Endodermal cell (in vitro differentiated cells): ENCODE results near the gene MMS19. TPM values are rescaled to one million over a fixed set of nuclear protein-coding genes. Genes with fewer than 3 reads are reported as not detected.
"Not testable (repeated sequence)": the region's sequence is repeated elsewhere in the genome, so short reads cannot be mapped to it uniquely, and the experiment has no call there.

ENCODE experiments used
- DNase-seq: peaks from one replicate; pipeline ENCODE4 v3.0.0-alpha.2; 2017
- H3K27ac ChIP-seq: 2 replicates; pipeline ENCODE4 v1.5.1; 2013; ENCODE audit warnings: mild to moderate bottlenecking, low read depth, low read length, moderate library complexity
- H3K27me3 ChIP-seq: 2 replicates; pipeline ENCODE4 v1.6.1; 2013; ENCODE audit warnings: mild to moderate bottlenecking, low read length, moderate library complexity; ENCODE audit not compliant: insufficient read depth, control insufficient read depth, poor library complexity, severe bottlenecking
- H3K36me3 ChIP-seq: 2 replicates; pipeline ENCODE4 v1.7.0; 2013; ENCODE audit warnings: mild to moderate bottlenecking, low read length, moderate library complexity; ENCODE audit not compliant: control insufficient read depth, insufficient read depth
- H3K4me1 ChIP-seq: one replicate; pipeline ENCODE4 v1.7.0; 2013; ENCODE audit warnings: low read length; ENCODE audit not compliant: control insufficient read depth, insufficient read depth
- H3K4me3 ChIP-seq: 2 replicates; pipeline ENCODE4 v1.5.1; 2013; ENCODE audit warnings: mild to moderate bottlenecking, low read length, moderate library complexity
- H3K9ac ChIP-seq: 2 replicates; pipeline ENCODE4 v1.6.1; 2013; ENCODE audit warnings: mild to moderate bottlenecking, low read length, moderate library complexity; ENCODE audit not compliant: poor library complexity, severe bottlenecking; ENCODE audit errors: extremely low read depth
- H3K9me3 ChIP-seq: 2 replicates; pipeline ENCODE4 v1.6.1; 2013; ENCODE audit warnings: mild to moderate bottlenecking, low read length, moderate library complexity; ENCODE audit not compliant: control insufficient read depth
- H3K27ac Mint-ChIP-seq: 2 replicates; pipeline ENCODE4 v1.8.0; 2020; ENCODE audit warnings: mixed read lengths
- H3K27me3 Mint-ChIP-seq: 2 replicates; pipeline ENCODE4 v1.8.0; 2021; ENCODE audit warnings: mild to moderate bottlenecking, mixed read lengths; ENCODE audit not compliant: insufficient read depth
- H3K36me3 Mint-ChIP-seq: 2 replicates; pipeline ENCODE4 v1.8.0; 2020; ENCODE audit warnings: low read depth, mixed read lengths
- H3K4me1 Mint-ChIP-seq: 2 replicates; pipeline ENCODE4 v1.8.0; 2020; ENCODE audit warnings: mixed read lengths
- H3K4me3 Mint-ChIP-seq: 2 replicates; pipeline ENCODE4 v1.8.0; 2020; ENCODE audit warnings: mild to moderate bottlenecking, moderate library complexity, mixed read lengths
- H3K9me3 Mint-ChIP-seq: 2 replicates; pipeline ENCODE4 v1.8.0; 2020; ENCODE audit warnings: mild to moderate bottlenecking, mixed read lengths
- WGBS, 2 experiments: methylation state at CpG; one replicate each; pipeline versions ENCODE4 v1.1.5 to v1.1.7; 2013; ENCODE audit warnings: missing lambda C conversion rate in 2 of 2, mixed read lengths in 1 of 2; ENCODE audit not compliant: insufficient coverage in 1 of 2, insufficient read length in 1 of 2; 5-methylcytosine and 5-hydroxymethylcytosine counted together
- total RNA-seq, 2 donors: library from RNA; stranded (reverse); fragmentation: NEBNext Ultra II Directional in 1 of 2; extraction: Animal tissue kit (Norgen Biotek cat#: 25700) in 1 of 2; gene quantifications; 2 replicates in 1 of 2; 3 replicates in 1 of 2; pipeline ENCODE4 v1.2.1, GENCODE V29; 2021
- TF ChIP-seq, protein P1 (sequence below): fragments of 200-600 bp; sonication (generic); conservative IDR thresholded peaks from 2 replicates; pipeline ENCODE4 v1.5.0; 2021; ENCODE audit warnings: antibody characterized with exemption, mild to moderate bottlenecking

The MMS19 gene
- total RNA-seq, 2 donors from 2014 or later, result 84.2 to 98.8 TPM

GRCh38 chr10:97531401-97531986, 33.3 kb upstream of the MMS19 start:
- Mint-ChIP-seq H3K4me1 (peaks cover 9% of the 10 kb centered on the region), H3K4me3 (no peak overlapping the region), H3K9me3 (peaks cover 23% of the 10 kb centered on the region), H3K36me3 (peaks cover 8% of the 10 kb centered on the region), H3K27ac (peak overlapping the region; percentile 48), H3K27me3 (no peaks in the 10 kb centered on the region)
- TF ChIP-seq, protein P1, sequence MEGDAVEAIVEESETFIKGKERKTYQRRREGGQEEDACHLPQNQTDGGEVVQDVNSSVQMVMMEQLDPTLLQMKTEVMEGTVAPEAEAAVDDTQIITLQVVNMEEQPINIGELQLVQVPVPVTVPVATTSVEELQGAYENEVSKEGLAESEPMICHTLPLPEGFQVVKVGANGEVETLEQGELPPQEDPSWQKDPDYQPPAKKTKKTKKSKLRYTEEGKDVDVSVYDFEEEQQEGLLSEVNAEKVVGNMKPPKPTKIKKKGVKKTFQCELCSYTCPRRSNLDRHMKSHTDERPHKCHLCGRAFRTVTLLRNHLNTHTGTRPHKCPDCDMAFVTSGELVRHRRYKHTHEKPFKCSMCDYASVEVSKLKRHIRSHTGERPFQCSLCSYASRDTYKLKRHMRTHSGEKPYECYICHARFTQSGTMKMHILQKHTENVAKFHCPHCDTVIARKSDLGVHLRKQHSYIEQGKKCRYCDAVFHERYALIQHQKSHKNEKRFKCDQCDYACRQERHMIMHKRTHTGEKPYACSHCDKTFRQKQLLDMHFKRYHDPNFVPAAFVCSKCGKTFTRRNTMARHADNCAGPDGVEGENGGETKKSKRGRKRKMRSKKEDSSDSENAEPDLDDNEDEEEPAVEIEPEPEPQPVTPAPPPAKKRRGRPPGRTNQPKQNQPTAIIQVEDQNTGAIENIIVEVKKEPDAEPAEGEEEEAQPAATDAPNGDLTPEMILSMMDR, result peak; percentile 29
- H3K27ac ChIP-seq, result no peak overlapping the region
- H3K27me3 ChIP-seq, result no peaks in the 10 kb centered on the region
- WGBS, 2 experiments, result 89 to 94% methylated on average over 4 to 10 of the region's 10 CpGs
- H3K4me1 ChIP-seq, result no peaks in the 10 kb centered on the region
- H3K36me3 ChIP-seq, result no peaks in the 10 kb centered on the region
- DNase-seq, result peak; percentile 87
- H3K9me3 ChIP-seq, result peaks cover 6% of the 10 kb centered on the region
- H3K4me3 ChIP-seq, result no peak overlapping the region
- no peak overlapping the region for H3K9ac ChIP-seq

GRCh38 chr10:97529685-97530465, 31.7 kb upstream of the MMS19 start:
- Mint-ChIP-seq H3K4me3 (no peak overlapping the region), H3K27ac (no peak overlapping the region), H3K4me1 (peaks cover 9% of the 10 kb centered on the region), H3K27me3 (no peaks in the 10 kb centered on the region), H3K36me3 (peaks cover 8% of the 10 kb centered on the region), H3K9me3 (peaks cover 26% of the 10 kb centered on the region)
- no peaks in the 10 kb centered on the region for H3K27me3 ChIP-seq
- no peak for DNase-seq
- no peak overlapping the region for H3K27ac ChIP-seq
- WGBS, 2 experiments, result 91 to 92% methylated on average over 7 to 11 of the region's 14 CpGs
- no peaks in the 10 kb centered on the region for H3K4me1 ChIP-seq
- TF ChIP-seq, protein P1, result no peak
- peaks cover 6% of the 10 kb centered on the region for H3K9me3 ChIP-seq
- H3K36me3 ChIP-seq, result no peaks in the 10 kb centered on the region
- H3K4me3 ChIP-seq, result no peak overlapping the region
- no peak overlapping the region for H3K9ac ChIP-seq

GRCh38 chr10:97528876-97529275, 30.7 kb upstream of the MMS19 start:
- not testable (repeated sequence) for H3K4me1 ChIP-seq, H3K27me3 Mint-ChIP-seq, DNase-seq, H3K27ac Mint-ChIP-seq, H3K36me3 ChIP-seq, H3K36me3 Mint-ChIP-seq, H3K4me3 ChIP-seq, H3K27ac ChIP-seq, H3K9ac ChIP-seq, H3K4me1 Mint-ChIP-seq, H3K9me3 ChIP-seq, H3K27me3 ChIP-seq, H3K4me3 Mint-ChIP-seq
- 94 to 100% methylated on average over 6 of the region's 29 CpGs for WGBS, 2 experiments
- peaks cover 26% of the 10 kb centered on the region for H3K9me3 Mint-ChIP-seq
